ENCODE data around the gene HNRNPL.

DNA sequence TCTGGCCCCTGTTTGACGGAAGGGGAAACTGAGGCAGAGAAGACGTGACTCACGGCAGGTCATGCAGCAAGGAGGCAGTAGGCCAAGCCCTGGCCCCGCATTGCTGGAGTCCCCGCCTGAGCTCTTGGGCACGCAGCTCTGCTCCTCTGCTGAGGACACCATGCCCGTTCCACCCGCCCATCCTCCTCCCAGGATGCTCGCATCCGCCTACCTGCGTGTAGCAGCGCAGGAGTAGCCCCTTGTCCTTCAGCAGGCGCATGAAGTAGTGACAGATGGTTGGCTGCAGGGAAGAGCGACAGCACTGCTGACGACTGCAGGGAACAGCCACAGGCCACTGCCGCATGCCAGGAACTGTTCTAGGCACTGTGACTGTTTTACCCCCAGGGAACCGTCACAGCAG lies 39.1 kb upstream of the HNRNPL start:
- TF ChIP-seq CTCF (conservative IDR thresholded peaks at IDR 0.05; ENCODE audit: low read depth, low read length) (no peak), EZH2 (IDR thresholded peaks at IDR 0.05; ENCODE audit: borderline replicate concordance, low read depth, low read length, poor library complexity, severe bottlenecking) (no peak)

All from A673 (cell line).